Fibroblast of peridontal ligament (primary cell): Measurements from ENCODE around the gene HIPK1.

Experiments
- DNase-seq: peaks from one replicate; pipeline ENCODE4 v3.0.0-alpha.2; 2010; ENCODE audit errors: extremely low read depth

Gene HIPK1

GRCh38 chr1:113913887-113914664 is 15.0 kb upstream of the HIPK1 start:
- DNase-seq, result no peak

- no peak for DNase-seq
Observed at GRCh38 chr1:113916974-113917373, 12.2 kb upstream of the HIPK1 start.

- DNase-seq, result peak; percentile 15
Observed at GRCh38 chr1:113917400-113918082, 11.6 kb upstream of the HIPK1 start.

GRCh38 chr1:113918243-113918642 is 10.9 kb upstream of the HIPK1 start:
- no peak for DNase-seq

GRCh38 chr1:113922957-113923356 is 6.2 kb upstream of the HIPK1 start:
- no peak for DNase-seq

- no peak for DNase-seq
Observed at GRCh38 chr1:113924473-113924872, 4.7 kb upstream of the HIPK1 start.

GRCh38 chr1:113928187-113928930 is 765 bp upstream of the HIPK1 start:
- peak; percentile 35 for DNase-seq

- DNase-seq, result peak; percentile 22
Observed at GRCh38 chr1:113929750-113930498, 800 bp downstream of the HIPK1 start.

- peak; percentile 77 for DNase-seq
Observed at GRCh38 chr1:113930499-113931161, 1.5 kb downstream of the HIPK1 start.

GRCh38 chr1:113931451-113931851 is 2.3 kb downstream of the HIPK1 start:
- DNase-seq, result peak; percentile 80

- no peak for DNase-seq
Observed at GRCh38 chr1:113934006-113934405, 4.9 kb downstream of the HIPK1 start.

- DNase-seq, result no peak
Observed at GRCh38 chr1:113934511-113935055, 5.5 kb downstream of the HIPK1 start.

- no peak for DNase-seq
Observed at GRCh38 chr1:113935176-113935575, 6.1 kb downstream of the HIPK1 start.

GRCh38 chr1:113935970-113936369 is 6.8 kb downstream of the HIPK1 start:
- no peak for DNase-seq

- DNase-seq, result no peak
Observed at GRCh38 chr1:113937146-113937545, 8.0 kb downstream of the HIPK1 start.

GRCh38 chr1:113938192-113938591 is 9.1 kb downstream of the HIPK1 start:
- no peak for DNase-seq

GRCh38 chr1:113940365-113941244 is 11.5 kb downstream of the HIPK1 start:
- DNase-seq, result no peak

GRCh38 chr1:113941245-113941559 is 12.1 kb downstream of the HIPK1 start:
- DNase-seq, result no peak

- DNase-seq, result no peak
Observed at GRCh38 chr1:113942527-113942926, 13.4 kb downstream of the HIPK1 start.
